Activated T-helper 1 cell treated with anti-CD3 and anti-CD28 coated beads, Interleukin-2, amount 50 U/mL, for 16 hours (primary cell): ENCODE results near the gene STRN4.
"Not testable (repeated sequence)": the region's sequence is repeated elsewhere in the genome, so short reads cannot be mapped to it uniquely, and the experiment has no call there.

Experiments
- DNase-seq, 2 donors: peaks; one replicate each; pipeline ENCODE4 v3.0.0-alpha.2; 2020; ENCODE audit warnings: low read depth in 1 of 2, low spot score in 1 of 2

Gene STRN4

GRCh38 chr19:46773018-46773399 is 26.8 kb upstream of the STRN4 start:
- no peak for DNase-seq

GRCh38 chr19:46772170-46773017 is 26.1 kb upstream of the STRN4 start:
- DNase-seq, result no peak

GRCh38 chr19:46768746-46769145 is 22.5 kb upstream of the STRN4 start:
- not testable (repeated sequence) for DNase-seq

GRCh38 chr19:46766569-46767317 is 20.5 kb upstream of the STRN4 start:
- DNase-seq, result peak in 1 of 2 donors; percentile 32

GRCh38 chr19:46764817-46765291 is 18.6 kb upstream of the STRN4 start:
- no peak for DNase-seq

GRCh38 chr19:46762245-46762890 is 16.1 kb upstream of the STRN4 start:
- no peak for DNase-seq

GRCh38 chr19:46761418-46761831 is 15.2 kb upstream of the STRN4 start:
- DNase-seq, result no peak

- DNase-seq, result not testable (repeated sequence)
Measured at GRCh38 chr19:46760897-46761296, 14.6 kb upstream of the STRN4 start.

- no peak for DNase-seq
Measured at GRCh38 chr19:46760363-46760762, 14.1 kb upstream of the STRN4 start.

GRCh38 chr19:46759817-46760333 is 13.6 kb upstream of the STRN4 start:
- DNase-seq, result no peak

GRCh38 chr19:46759206-46759605 is 13.0 kb upstream of the STRN4 start:
- DNase-seq, result no peak

- DNase-seq, result no peak
Measured at GRCh38 chr19:46756544-46756888, 10.3 kb upstream of the STRN4 start.

- no peak for DNase-seq
Measured at GRCh38 chr19:46755853-46756543, 9.7 kb upstream of the STRN4 start.

- DNase-seq, result no peak
Measured at GRCh38 chr19:46755077-46755852, 9.0 kb upstream of the STRN4 start.

- peak; percentile 45 for DNase-seq
Measured at GRCh38 chr19:46753420-46754155, 7.3 kb upstream of the STRN4 start.

GRCh38 chr19:46748325-46749109 is 2.3 kb upstream of the STRN4 start:
- peak; percentile 53 to 66 for DNase-seq

- DNase-seq, result no peak
Measured at GRCh38 chr19:46745521-46746280, 549 bp downstream of the STRN4 start, which contains the start of gene FKRP. Gene FKRP, plus strand, starts transcription at chr19:46746057. Its CDS starts 9,394 bp downstream, at chr19:46755451.

GRCh38 chr19:46745030-46745429 is 1.2 kb downstream of the STRN4 start:
- no peak for DNase-seq
